Measurements from ENCODE around the gene CTTNBP2NL. TPM values are rescaled to one million over a fixed set of nuclear protein-coding genes. Genes with fewer than 3 reads are reported as not detected.
A peak's percentile ranks its signal among the peaks of the same experiment; 100 is the strongest.
"Not testable (repeated sequence)": the region's sequence is repeated elsewhere in the genome, so short reads cannot be mapped to it uniquely, and the experiment has no call there.

Gene CTTNBP2NL
- total RNA-seq, 1 experiment from 2014 or later: 13.2 TPM

GRCh38 chr1:112394743-112395062 is 1.3 kb upstream of the CTTNBP2NL start:
- H3K9me3 ChIP-seq (replicated peaks): no peaks in the 10 kb centered on the region
- H3K27me3 ChIP-seq: no peaks in the 10 kb centered on the region
- DNase-seq: no peak
- H3K4me3 ChIP-seq: no peak overlapping the region; the same call in 1 of the 2 replicates
- H3K27ac ChIP-seq: peak overlapping the region; percentile 24; the same call in 1 of the 2 replicates
- H3K4me1 ChIP-seq: peaks cover 16% of the 10 kb centered on the region
- H3K36me3 ChIP-seq: no peaks in the 10 kb centered on the region

GRCh38 chr1:112395256-112395820 is 676 bp upstream of the CTTNBP2NL start:
- Histone ChIP-seq H3K9me3 (replicated peaks) (no peaks in the 10 kb centered on the region), H3K27ac (peak overlapping the region; percentile 35; the same call in 1 of the 2 replicates), H3K4me1 (peaks cover 16% of the 10 kb centered on the region), H3K27me3 (no peaks in the 10 kb centered on the region), H3K4me3 (peak overlapping the region; percentile 73), H3K36me3 (no peaks in the 10 kb centered on the region)
- no peak for DNase-seq

- no peak overlapping the region; the same call in 1 of the 2 replicates for H3K27ac ChIP-seq
- H3K36me3 ChIP-seq: no peaks in the 10 kb centered on the region
- no peaks in the 10 kb centered on the region for H3K27me3 ChIP-seq
- H3K9me3 ChIP-seq (replicated peaks): no peaks in the 10 kb centered on the region
- peak in 1 of 2 experiments; percentile 38 for DNase-seq
- peaks cover 16% of the 10 kb centered on the region for H3K4me1 ChIP-seq
- H3K4me3 ChIP-seq: peak overlapping the region; percentile 73
Measured at GRCh38 chr1:112396653-112397471, 848 bp downstream of the CTTNBP2NL start.

- Histone ChIP-seq H3K27me3 (no peaks in the 10 kb centered on the region), H3K27ac (no peak overlapping the region), H3K4me1 (peaks cover 16% of the 10 kb centered on the region), H3K36me3 (no peaks in the 10 kb centered on the region), H3K4me3 (no peak overlapping the region), H3K9me3 (replicated peaks) (no peaks in the 10 kb centered on the region)
- no peak for DNase-seq
Measured at GRCh38 chr1:112397841-112398240, 1.8 kb downstream of the CTTNBP2NL start.

- Histone ChIP-seq H3K4me1 (peaks cover 27% of the 10 kb centered on the region), H3K9me3 (replicated peaks) (no peaks in the 10 kb centered on the region), H3K27ac (no peak overlapping the region), H3K4me3 (no peak overlapping the region), H3K36me3 (no peaks in the 10 kb centered on the region), H3K27me3 (no peaks in the 10 kb centered on the region)
- DNase-seq: no peak
Measured at GRCh38 chr1:112399456-112399855, 3.4 kb downstream of the CTTNBP2NL start.

- not testable (repeated sequence) for H3K9me3 ChIP-seq (replicated peaks); H3K36me3 ChIP-seq; H3K27ac ChIP-seq; H3K27me3 ChIP-seq; DNase-seq; H3K4me3 ChIP-seq
- peaks cover 27% of the 10 kb centered on the region for H3K4me1 ChIP-seq
Measured at GRCh38 chr1:112400706-112401105, 4.7 kb downstream of the CTTNBP2NL start.

GRCh38 chr1:112402682-112403643 is 6.9 kb downstream of the CTTNBP2NL start:
- no peaks in the 10 kb centered on the region for H3K27me3 ChIP-seq
- H3K27ac ChIP-seq: no peak overlapping the region; the same call in 1 of the 2 replicates
- no peak for DNase-seq
- H3K36me3 ChIP-seq: no peaks in the 10 kb centered on the region
- peaks cover 22% of the 10 kb centered on the region for H3K4me1 ChIP-seq
- no peaks in the 10 kb centered on the region for H3K9me3 ChIP-seq (replicated peaks)
- no peak overlapping the region for H3K4me3 ChIP-seq

GRCh38 chr1:112406771-112407170 is 10.8 kb downstream of the CTTNBP2NL start:
- H3K36me3 ChIP-seq: no peaks in the 10 kb centered on the region
- no peak for DNase-seq
- no peaks in the 10 kb centered on the region for H3K9me3 ChIP-seq (replicated peaks)
- H3K4me1 ChIP-seq: peaks cover 30% of the 10 kb centered on the region
- no peaks in the 10 kb centered on the region for H3K27me3 ChIP-seq
- H3K4me3 ChIP-seq: no peak overlapping the region
- H3K27ac ChIP-seq: no peak overlapping the region

- Histone ChIP-seq H3K9me3 (replicated peaks) (no peaks in the 10 kb centered on the region), H3K36me3 (peaks cover 12% of the 10 kb centered on the region; the same call in 1 of the 2 replicates), H3K4me1 (peaks cover 29% of the 10 kb centered on the region), H3K27me3 (no peaks in the 10 kb centered on the region), H3K27ac (no peak overlapping the region), H3K4me3 (no peak overlapping the region)
- no peak for DNase-seq
Measured at GRCh38 chr1:112409414-112409813, 13.4 kb downstream of the CTTNBP2NL start.

GRCh38 chr1:112410673-112411072 is 14.7 kb downstream of the CTTNBP2NL start:
- H3K27me3 ChIP-seq: no peaks in the 10 kb centered on the region
- H3K27ac ChIP-seq: no peak overlapping the region
- DNase-seq: no peak
- H3K4me1 ChIP-seq: peaks cover 20% of the 10 kb centered on the region
- no peak overlapping the region for H3K4me3 ChIP-seq
- H3K9me3 ChIP-seq (replicated peaks): no peaks in the 10 kb centered on the region
- peaks cover 12% of the 10 kb centered on the region; the same call in 1 of the 2 replicates for H3K36me3 ChIP-seq

- no peak for DNase-seq
- Histone ChIP-seq H3K27me3 (no peaks in the 10 kb centered on the region), H3K9me3 (replicated peaks) (no peaks in the 10 kb centered on the region), H3K36me3 (peaks cover 15% of the 10 kb centered on the region; the same call in 1 of the 2 replicates), H3K4me3 (no peak overlapping the region), H3K27ac (no peak overlapping the region), H3K4me1 (peaks cover 6% of the 10 kb centered on the region)
Measured at GRCh38 chr1:112417271-112417670, 21.3 kb downstream of the CTTNBP2NL start.

GRCh38 chr1:112418099-112418892 is 22.3 kb downstream of the CTTNBP2NL start:
- Histone ChIP-seq H3K4me3 (no peak overlapping the region), H3K9me3 (replicated peaks) (no peaks in the 10 kb centered on the region), H3K27me3 (no peaks in the 10 kb centered on the region), H3K36me3 (peaks cover 9% of the 10 kb centered on the region; the same call in 1 of the 2 replicates), H3K4me1 (peaks cover 3% of the 10 kb centered on the region; the same call in 1 of the 2 replicates), H3K27ac (no peak overlapping the region)
- DNase-seq: no peak

- H3K36me3 ChIP-seq: peaks cover 2% of the 10 kb centered on the region; the same call in 1 of the 2 replicates
- H3K4me1 ChIP-seq: peaks cover 3% of the 10 kb centered on the region; the same call in 1 of the 2 replicates
- no peak overlapping the region for H3K27ac ChIP-seq
Measured at GRCh38 chr1:112423207-112423606, 27.2 kb downstream of the CTTNBP2NL start.

GRCh38 chr1:112423666-112424065 is 27.7 kb downstream of the CTTNBP2NL start:
- not testable (repeated sequence) for H3K9me3 ChIP-seq (replicated peaks); H3K4me1 ChIP-seq; H3K27me3 ChIP-seq; DNase-seq; H3K36me3 ChIP-seq; H3K27ac ChIP-seq; H3K4me3 ChIP-seq

More at GRCh38 chr1:112423207-112423606, 27.2 kb downstream of the CTTNBP2NL start:
- Histone ChIP-seq H3K9me3 (replicated peaks) (no peaks in the 10 kb centered on the region), H3K4me3 (no peak overlapping the region), H3K27me3 (no peaks in the 10 kb centered on the region)
- no peak for DNase-seq
